Bronchial epithelial cell (primary cell): Measurements from ENCODE around the gene KRTAP10-5. TPM values are rescaled to one million over a fixed set of nuclear protein-coding genes. Genes with fewer than 3 reads are reported as not detected.

Experiments
- DNase-seq: peaks from one replicate; pipeline ENCODE4 v3.0.0-alpha.2; 2010; ENCODE audit warnings: low read depth
- FAIRE-seq: peaks from 2 replicates; lab custom pipeline; 2011; peaks lifted over from hg19 to GRCh38; lab: Jason Lieb, UNC
- H3K27me3 ChIP-seq: 2 replicates; pipeline ENCODE4 v1.5.1; 2011; ENCODE audit warnings: low read length; ENCODE audit not compliant: control insufficient read depth, insufficient read depth
- H3K36me3 ChIP-seq: 2 replicates; pipeline ENCODE4 v1.5.1; 2011; ENCODE audit warnings: low read length; ENCODE audit not compliant: control insufficient read depth, insufficient read depth
- H3K4me3 ChIP-seq: 2 replicates; pipeline ENCODE4 v1.5.1; 2011; ENCODE audit warnings: mild to moderate bottlenecking, low read depth, low read length, control low read depth
- CTCF ChIP-seq: IDR thresholded peaks from 2 replicates; pipeline ENCODE4 v1.5.1; 2011; ENCODE audit warnings: mild to moderate bottlenecking, moderate library complexity, low read length, control low read depth, inconsistent platforms; ENCODE audit not compliant: insufficient read depth, severe bottlenecking
- total RNA-seq: library from RNA; depleted of rRNA; stranded (reverse); fragments of >200 nt; gene quantifications from 2 replicates; pipeline ENCODE4 v1.2.1, GENCODE V29; 2014

The KRTAP10-5 gene
- total RNA-seq, 1 donor from 2014 or later: not detected

- no peak for DNase-seq
- H3K27me3 ChIP-seq: no peaks in the 10 kb centered on the region
- H3K4me3 ChIP-seq: no peak overlapping the region
- no peak for FAIRE-seq
- TF ChIP-seq CTCF: no peak
- H3K36me3 ChIP-seq: no peaks in the 10 kb centered on the region
Measured at GRCh38 chr21:44599264-44600029, 19.0 kb upstream of the KRTAP10-5 start.

- H3K36me3 ChIP-seq: no peaks in the 10 kb centered on the region
- H3K4me3 ChIP-seq: no peak overlapping the region
- no peak for DNase-seq
- FAIRE-seq: no peak
- TF ChIP-seq CTCF: no peak
- no peaks in the 10 kb centered on the region for H3K27me3 ChIP-seq
Measured at GRCh38 chr21:44598061-44598460, 17.7 kb upstream of the KRTAP10-5 start.

GRCh38 chr21:44596068-44596725, 15.8 kb upstream of the KRTAP10-5 start:
- H3K36me3 ChIP-seq: no peaks in the 10 kb centered on the region
- TF ChIP-seq CTCF: no peak
- no peaks in the 10 kb centered on the region for H3K27me3 ChIP-seq
- DNase-seq: peak; percentile 25
- no peak overlapping the region for H3K4me3 ChIP-seq
- FAIRE-seq: no peak

GRCh38 chr21:44595524-44595923, 15.1 kb upstream of the KRTAP10-5 start:
- FAIRE-seq: no peak
- no peaks in the 10 kb centered on the region for H3K27me3 ChIP-seq

GRCh38 chr21:44594406-44594916, 14.1 kb upstream of the KRTAP10-5 start:
- Histone ChIP-seq H3K4me3 (no peak overlapping the region), H3K36me3 (no peaks in the 10 kb centered on the region), H3K27me3 (no peaks in the 10 kb centered on the region)
- DNase-seq (no peak), FAIRE-seq (no peak)
- TF ChIP-seq CTCF: no peak

More at GRCh38 chr21:44595524-44595923, 15.1 kb upstream of the KRTAP10-5 start:
- Histone ChIP-seq H3K36me3 (no peaks in the 10 kb centered on the region), H3K4me3 (no peak overlapping the region)
- DNase-seq: no peak
- TF ChIP-seq CTCF: no peak
